GM18861 (cell line): ENCODE data around the gene COL5A1.

Experiments
- ATAC-seq: cut with Tn5 transposase; IDR thresholded peaks from one replicate; pipeline ENCODE4 v1.9.1; 2021; ENCODE audit not compliant: unreplicated experiment

Gene COL5A1

DNA sequence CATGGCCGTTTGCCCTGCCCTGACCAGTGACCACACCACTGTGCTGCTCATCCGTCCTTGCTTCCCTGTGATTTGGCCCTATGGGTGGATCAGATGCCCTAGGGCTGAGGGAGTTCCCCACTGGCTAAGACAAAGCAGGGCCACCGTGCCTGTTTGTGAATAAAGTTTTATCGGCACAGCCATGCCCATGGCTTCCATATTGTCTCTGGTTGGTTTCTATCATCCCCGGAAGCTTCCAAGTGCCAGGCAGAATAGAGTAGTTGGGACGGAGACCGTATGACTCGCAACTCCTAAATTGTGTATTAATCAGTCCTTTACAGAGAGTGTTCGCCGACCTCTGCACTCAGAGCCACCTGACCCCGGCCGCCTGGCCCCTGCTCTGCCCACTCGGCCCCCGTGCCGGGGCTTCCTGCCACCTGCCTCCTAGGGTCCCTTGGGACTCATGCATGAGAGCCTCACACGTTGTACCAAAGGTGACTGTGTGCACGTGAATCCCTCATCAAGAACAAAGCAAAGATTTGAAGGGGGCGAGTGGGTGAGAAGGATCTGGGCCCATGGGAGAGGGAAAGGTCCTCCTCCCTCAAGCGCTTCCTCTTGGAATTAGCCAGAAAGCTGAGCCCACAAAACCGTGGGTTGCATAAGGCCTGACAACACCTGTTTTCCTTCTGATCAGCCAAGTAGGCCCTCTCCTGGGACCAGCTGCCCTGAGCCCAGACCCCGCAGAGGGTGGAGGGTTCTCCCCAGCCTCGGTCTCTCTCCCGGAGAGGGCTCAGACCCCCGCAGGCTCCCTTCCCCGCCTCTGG, 227.3 kb downstream of the COL5A1 start:
- no peak for ATAC-seq

DNA sequence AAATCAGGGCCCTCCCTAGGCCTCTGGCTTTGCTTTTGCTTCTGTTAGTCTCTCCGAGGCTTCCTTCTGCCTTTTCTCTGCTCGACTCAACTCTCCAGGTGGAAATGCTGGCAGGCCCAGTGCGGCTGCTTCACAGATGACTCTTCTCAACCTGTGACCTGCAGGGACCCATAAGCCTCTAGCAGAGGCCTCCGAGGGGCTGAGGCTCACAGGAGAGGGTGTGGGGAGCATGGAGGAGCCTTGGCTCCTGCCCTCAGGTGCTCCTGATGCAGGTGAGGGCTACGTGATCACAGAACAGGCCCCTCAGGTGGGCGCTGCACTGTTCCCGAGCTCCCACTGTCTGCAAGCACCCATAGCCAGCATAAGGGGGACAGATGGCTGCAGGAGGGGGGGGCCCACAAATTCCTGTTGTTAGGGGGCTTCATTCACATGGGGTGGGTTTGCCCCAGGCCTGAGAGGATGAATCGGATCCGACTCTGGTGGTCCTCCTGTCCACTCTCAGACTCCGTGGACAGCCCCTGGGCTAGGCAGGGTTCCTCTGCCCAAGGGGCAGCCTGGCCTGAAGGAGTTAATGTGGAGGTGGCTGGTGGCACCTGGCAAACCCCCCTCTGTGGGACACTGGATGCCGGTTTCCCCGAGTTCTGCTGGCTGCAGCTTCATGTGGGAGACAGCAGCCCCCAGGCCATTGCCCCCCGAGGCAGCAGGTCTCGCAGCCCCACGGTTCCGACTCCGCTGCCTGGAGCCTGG, 228.1 kb downstream of the COL5A1 start:
- ATAC-seq: no peak

DNA sequence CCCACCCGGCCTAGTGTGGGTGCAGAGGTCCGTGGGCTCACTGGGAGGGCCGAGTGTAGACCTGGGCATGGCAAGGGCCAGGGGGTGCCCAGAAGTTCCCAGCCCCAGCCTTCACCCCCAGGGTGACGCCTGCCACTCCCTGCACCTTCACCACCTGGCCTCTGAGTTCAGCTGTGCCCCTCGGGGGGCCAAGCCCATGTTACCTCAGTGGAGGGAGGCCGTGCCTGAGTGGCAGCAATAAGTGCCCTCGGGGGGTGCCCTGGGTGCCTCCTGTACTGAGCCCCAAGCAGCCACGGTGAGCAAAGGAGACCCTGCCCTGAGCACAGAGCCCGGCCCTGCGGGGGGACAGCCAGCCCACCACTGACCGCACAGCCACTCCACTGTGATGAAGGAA, 228.7 kb downstream of the COL5A1 start:
- ATAC-seq: no peak

DNA sequence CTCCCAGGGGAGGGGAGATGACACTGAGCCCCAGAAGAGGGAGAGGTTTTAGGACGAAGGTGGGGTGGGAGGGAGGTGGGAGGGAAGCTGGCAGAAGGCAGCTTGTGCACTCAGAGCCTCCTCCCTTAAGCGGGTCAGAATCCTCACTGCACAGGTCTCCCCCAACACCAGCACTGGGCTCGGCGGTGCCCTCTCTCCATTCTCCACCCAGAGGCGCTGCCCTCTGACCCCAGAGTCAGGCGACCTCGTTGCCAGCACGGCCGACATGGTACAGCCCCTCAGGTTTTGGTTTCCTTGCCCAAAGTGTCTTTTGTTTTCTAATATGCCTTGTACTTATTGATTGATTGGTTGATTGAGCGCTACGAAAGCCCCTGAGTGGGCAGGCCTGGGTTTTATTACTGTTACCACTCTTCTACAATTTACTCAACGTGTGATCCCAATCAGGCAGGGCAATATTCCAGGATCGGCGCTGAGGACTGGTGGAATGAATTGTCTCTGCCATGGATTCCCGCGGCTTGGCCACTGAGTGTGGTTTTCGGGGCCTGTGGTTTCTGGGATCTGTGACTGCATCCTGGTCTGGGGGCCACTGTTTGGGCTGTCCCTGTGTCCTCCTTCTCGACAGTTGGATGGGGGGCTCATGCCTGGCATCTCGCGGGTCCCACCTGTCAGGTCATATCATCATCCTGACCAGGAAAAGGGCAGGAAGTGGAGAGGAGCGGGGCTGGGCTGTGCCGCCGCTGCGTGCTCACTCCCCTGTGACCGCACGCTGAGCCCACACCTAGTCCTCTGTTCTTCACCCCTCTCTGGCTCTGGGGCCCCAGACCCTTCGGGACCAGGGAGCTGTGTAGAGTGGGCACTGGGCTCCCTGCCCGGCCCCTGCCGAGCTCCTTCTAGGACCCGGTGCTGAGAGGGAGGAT, 229.4 kb downstream of the COL5A1 start:
- no peak for ATAC-seq

DNA sequence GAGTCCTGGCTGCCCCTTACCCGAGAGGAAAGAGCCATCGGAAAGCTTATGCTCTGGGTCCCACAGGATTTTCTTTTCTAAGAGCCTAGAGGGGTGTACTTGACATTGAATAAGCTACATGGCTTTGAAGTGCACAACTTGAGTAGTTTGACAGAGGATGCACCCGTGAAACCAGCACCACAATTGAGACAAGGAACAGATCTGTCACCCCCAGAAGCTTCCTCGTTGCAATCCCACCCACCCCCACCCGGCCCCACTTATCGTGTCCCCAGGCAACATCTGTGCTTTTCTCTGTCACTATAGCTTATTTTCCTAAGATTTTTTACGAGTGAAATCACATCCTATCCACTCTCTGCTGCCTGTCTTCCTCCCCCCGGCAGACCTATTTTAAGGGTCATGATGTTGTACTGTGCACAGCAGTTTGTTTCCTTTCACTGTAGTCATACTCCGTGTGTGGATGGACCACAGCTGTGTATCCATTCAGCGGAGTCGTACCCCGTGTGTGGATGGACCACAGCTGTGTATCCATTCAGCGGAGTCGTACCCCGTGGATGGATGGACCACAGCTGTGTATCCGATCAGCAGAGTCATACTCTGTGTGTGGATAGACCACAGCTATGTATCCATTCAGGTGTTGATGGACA, 230.2 kb downstream of the COL5A1 start:
- ATAC-seq: no peak

DNA sequence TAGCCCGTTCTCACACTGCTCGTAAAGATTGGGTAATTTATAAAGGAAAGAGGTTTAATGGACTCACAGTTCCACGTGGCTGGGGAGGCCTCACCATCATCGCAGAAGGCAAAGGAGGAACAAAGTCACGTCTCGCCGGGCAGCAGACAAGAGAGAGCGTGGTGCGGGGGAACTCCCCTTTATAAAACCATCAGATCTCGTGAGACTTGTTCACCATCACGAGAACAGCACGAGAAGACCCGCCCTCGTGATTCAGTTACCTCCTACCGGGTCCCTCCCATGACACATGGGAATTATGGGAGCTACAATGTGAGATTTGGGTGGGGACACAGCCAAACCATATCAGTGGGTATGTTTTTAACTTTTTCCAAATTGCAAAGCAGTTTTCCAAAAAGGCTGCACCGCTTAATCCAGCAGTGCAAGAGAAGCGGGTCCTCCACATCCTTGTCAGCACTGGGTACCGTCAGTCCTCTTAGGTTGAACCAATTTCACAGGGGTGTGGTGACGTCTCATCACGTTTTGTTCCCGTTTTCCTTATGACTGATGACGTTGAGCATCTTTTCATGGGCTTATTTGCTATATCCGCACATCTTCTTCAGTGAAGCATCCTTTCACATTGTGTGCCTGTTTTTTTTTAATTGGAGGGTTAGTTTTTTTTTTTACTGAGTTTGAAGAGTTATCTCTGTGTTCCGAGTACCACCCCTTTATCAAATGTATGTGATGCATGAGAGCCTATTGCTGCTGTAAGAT, 231.1 kb downstream of the COL5A1 start:
- no peak for ATAC-seq

DNA sequence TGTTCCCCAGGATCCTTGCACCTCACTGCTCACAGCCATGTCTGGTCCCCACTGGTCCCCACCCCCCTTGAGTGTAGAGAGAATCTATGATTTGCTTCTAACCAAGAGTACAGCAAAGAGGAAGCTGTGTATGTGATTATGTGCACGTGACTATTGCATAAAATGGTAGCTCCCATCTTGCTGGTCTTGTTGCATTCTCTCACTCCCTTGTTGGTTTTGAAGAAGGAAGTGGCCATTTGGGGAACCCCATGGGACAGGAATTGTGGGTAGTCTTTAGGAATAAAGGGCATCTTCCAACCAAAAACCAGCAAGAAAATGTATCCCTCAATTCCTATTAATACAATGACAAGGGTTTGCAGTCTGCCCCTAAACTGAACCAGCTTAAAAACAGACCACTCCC, 233.8 kb downstream of the COL5A1 start:
- ATAC-seq: no peak

DNA sequence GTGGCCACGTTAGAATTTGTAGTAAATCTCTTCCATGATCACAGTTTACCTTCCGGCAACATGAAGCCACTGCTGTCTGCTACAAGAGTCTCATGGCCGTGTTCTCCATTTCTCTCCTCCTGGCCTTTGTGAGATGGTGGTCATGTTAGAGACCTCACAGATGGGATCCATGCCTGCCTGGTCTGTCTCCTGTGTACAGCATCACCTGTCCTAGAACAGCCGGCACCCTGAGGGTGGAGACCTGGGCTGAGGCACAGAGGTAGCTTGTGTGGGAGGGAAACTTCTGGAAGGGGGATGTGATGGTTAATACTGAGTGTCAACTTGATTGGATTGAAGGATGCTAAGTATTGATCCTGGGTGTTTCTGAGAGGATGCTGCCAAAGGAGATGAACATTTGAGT, 235.9 kb downstream of the COL5A1 start:
- no peak for ATAC-seq

DNA sequence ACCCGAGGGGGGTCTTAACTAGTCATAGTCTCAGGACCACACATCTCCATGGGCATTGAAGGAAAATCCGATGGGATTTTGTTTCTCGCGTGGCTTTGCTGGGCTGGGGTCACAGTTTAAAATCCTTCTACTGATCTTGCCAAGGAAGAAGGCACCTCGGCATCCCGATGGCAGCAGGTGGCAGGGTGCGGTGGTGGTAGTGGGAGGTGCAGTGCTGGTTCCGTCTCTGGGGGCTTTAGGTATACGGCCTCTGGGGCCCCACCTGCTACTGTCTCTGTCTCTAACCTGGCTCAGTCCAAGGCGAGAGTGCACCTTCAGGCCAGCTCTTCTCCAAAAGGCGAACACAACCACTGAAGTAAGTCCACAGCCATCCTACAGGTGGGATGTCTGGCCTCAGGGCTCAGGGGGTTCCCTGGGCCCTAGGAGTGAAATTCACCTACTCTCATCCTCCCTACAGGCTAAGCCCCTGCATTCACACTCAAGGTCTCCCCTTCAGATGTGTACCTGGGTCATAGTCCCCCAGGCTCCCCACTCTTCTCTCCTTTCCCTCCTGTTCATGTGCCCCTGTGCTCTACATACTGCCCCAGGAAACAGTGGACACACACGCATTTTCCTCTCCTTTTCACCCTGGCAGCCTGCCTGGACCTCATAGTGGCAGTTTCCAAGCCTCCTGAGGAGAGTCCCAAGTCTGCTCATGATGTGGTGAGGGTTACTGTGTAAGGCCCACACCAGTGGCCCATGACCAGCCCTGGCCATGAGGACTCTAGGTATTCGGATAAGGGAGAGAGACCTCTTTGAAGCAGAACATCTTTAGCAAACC, 238.3 kb downstream of the COL5A1 start:
- no peak for ATAC-seq

DNA sequence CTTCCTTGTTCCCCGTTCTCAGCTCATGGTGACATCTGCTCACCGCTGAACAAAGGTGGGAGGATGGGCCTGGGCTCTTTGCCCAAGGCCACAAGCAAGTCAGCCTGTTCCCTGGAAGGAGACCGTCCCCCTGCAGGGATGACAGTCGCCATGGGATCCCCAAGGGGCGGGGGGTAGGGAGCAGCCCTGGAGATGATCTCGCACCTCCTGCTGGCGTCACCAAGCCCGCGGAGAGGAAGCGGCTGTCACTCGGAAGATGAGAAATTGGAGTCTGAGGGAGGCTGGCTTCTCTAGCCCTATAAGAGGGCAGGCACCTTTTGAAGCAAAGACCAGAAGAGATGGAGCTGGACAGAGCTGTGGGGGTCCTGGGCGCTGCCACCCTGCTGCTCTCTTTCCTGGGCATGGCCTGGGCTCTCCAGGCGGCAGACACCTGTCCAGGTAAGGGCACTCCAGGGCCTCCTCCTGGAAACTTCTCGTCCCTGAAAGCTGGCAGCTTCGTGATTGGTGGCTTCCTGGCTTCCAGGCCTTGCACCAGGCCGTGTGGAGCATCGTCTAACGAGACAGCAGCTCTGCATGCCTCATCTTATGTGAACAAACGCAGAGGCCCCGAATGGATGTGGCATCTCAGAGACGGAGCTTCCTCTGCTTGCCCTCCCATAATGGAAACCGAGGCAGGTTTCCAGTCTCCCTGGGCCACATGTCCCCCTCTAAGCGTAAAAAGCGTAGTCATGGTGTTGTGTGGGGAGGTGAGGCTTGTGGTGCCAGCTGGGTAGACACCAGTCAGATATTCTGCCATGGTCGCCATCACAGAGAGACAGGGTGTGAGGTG, 239.1 kb downstream of the COL5A1 start, which contains the start of gene FCN2:
TSS of gene FCN2 (plus strand) at position 327 of the 829 bp plus-strand sequence. CDS start at position 339, 12 bp downstream.
- ATAC-seq: no peak

DNA sequence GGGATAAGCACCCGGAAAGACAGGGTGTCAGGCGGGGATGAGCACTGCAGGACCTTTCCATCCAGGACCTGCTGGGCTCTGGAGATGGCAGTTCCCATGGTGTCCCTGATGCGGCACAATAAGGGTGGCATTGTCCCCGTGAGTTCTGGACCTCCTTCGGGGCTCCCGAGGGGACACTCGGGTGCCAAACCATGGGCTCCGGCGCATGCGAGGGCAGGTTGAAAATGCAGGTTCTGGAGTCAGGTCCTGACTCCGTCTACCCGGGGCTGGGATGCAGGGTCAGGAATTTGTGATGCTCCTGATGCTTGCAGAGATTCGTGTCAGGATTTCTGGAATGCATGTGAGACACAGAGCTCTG, 239.7 kb downstream of the COL5A1 start:
- no peak for ATAC-seq

DNA sequence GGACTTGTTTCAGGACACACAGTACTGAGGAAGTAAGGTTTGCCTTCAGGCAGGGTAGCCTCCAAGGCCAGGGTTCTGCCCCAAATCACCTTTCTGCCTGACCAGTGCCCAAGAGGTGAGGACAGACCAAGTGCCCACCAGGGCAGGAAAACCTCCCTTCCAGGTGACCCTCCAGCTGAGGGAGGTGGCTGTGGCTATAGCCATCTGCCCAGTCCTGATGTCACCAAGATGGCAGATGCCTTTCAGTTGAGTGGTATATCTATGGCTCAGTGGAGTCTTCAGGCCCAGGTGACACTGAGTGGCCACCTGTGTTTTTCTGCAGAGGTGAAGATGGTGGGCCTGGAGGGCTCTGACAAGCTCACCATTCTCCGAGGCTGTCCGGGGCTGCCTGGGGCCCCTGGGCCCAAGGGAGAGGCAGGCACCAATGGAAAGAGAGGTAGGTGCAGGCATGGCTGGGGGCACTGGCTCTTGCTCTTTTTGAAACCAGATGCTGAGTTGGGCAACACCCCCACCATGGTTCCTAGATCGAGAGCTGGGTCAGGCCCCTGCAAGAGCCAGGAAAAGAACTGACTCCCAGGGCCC, 240.7 kb downstream of the COL5A1 start:
- ATAC-seq: no peak

DNA sequence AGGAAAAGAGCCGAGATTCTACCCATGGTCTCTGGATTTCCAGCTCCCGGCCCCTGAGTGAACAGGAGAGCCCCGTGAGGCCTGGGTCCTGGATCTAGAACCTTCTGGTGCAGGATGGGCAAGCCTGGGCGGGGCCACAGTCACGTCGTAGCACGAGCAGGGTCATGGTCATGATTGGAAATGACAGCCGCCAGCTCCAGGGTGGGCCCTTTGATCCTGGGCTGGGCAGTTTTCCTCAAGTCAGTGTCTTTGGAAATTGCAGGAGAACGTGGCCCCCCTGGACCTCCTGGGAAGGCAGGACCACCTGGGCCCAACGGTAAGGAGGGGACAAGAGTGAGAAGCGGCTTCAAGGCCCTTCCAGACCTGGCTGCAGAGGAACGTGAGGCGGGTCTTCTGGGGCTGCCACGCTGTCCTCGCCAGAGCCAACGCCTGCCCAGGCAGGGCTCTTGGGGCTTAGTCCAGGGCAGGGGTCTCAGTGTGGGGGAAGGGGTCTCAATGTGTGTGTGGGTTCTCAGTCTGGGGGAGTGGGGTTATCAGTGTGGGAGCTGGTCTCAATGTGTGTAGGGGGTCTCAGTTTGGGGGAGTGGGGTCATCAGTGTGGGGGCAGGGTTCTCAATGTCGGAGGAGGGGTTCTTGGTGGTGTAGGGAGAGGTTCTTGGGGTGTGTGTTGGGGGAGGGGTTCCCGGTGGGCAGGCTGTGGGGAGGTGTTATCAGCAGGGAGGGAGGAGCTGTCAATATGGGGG, 241.6 kb downstream of the COL5A1 start:
- no peak for ATAC-seq

DNA sequence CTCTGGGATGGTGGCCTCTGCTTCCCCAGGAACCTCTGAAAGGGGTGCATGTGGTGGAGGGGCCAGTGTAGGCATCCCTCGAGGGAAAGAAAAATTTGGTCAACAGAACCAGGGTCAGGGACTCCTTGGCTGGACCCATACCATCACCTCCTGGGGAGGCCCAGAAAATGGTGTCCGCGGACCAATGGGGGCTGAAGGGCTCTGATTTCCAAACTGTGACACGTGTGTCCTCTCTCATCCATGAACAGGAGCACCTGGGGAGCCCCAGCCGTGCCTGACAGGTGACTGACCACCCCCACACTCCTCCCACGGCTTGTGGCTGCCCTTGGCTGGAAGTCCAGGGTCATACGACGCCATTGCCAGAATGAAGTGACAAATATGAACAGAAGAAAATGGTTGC, 242.9 kb downstream of the COL5A1 start:
- no peak for ATAC-seq

DNA sequence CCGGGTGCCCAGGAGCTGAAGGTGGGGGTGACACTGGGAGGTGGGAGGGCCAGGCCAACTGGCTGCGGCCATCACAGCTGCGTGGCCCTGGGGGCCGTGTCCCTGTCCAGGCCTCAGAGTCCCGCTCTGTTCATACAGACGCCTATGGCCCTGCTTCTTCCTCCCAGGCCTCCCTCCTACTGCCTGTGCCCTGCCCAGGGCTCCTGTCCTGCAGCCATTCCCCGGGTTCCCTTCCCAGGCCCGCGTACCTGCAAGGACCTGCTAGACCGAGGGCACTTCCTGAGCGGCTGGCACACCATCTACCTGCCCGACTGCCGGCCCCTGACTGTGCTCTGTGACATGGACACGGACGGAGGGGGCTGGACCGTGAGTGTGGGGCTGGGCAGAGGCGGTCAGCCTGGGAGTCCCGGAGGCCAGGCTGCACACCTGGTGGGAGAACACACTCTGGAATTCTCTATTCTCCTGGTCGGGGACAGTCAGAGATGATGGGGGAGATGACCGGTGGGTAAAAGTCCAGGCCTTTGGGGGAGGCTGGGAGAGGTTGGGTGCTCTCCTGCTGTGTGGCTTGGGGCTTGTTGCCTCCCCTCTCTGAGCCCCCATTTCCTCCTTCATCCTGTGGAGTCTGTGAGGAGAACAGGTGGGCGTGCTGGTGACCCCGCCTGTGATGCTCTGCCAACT, 243.5 kb downstream of the COL5A1 start:
- ATAC-seq: no peak

DNA sequence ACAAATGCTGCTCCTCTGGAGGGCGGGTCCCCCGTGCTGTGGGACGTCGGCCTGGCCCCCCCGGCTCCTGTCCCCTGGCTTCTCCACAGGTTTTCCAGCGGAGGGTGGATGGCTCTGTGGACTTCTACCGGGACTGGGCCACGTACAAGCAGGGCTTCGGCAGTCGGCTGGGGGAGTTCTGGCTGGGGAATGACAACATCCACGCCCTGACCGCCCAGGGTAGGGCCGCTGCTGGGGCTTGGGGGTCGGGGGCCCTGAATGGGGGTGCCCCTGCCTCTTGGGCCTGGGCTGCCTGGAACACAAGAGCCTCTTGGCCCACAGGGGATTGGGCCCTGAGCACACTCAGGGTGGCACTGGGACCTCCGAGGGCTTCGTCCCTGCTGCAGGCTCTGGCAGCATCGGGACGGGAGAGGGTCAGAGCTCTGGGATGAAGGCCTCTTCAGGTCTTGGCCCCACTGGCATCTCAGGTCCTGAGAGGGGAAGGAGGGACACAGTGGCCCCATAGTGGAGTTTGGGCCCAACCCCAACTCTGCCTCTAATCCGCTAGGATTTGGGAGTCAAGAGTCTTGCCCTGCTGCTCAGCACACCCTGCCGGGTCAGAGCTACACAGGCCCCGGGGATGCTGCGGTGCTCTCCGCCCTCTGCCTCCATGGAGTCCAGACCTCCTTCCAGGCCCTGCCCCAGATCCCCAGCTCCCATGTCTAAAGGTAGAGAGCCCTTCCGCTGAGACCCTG, 244.2 kb downstream of the COL5A1 start:
- no peak for ATAC-seq
